Measurements from ENCODE around the gene SUPT6H. TPM values are rescaled to one million over a fixed set of nuclear protein-coding genes. Genes with fewer than 3 reads are reported as not detected.
A peak's percentile ranks its signal among the peaks of the same experiment; 100 is the strongest.
"Not testable (repeated sequence)": the region's sequence is repeated elsewhere in the genome, so short reads cannot be mapped to it uniquely, and the experiment has no call there.

SUPT6H gene
- total RNA-seq, 1 experiment from 2014 or later, result 15.1 TPM

GRCh38 chr17:28735913-28736769 lies 74.1 kb downstream of the SUPT6H start:
- not testable (repeated sequence) for DNase-seq (ENCODE audit: low read depth)

- DNase-seq (ENCODE audit: low read depth), result no peak
These were observed 75.3 kb downstream of the SUPT6H start for GRCh38 chr17:28737316-28737715.

GRCh38 chr17:28737770-28738679 lies 76.0 kb downstream of the SUPT6H start:
- no peak for DNase-seq (ENCODE audit: low read depth)

DNA sequence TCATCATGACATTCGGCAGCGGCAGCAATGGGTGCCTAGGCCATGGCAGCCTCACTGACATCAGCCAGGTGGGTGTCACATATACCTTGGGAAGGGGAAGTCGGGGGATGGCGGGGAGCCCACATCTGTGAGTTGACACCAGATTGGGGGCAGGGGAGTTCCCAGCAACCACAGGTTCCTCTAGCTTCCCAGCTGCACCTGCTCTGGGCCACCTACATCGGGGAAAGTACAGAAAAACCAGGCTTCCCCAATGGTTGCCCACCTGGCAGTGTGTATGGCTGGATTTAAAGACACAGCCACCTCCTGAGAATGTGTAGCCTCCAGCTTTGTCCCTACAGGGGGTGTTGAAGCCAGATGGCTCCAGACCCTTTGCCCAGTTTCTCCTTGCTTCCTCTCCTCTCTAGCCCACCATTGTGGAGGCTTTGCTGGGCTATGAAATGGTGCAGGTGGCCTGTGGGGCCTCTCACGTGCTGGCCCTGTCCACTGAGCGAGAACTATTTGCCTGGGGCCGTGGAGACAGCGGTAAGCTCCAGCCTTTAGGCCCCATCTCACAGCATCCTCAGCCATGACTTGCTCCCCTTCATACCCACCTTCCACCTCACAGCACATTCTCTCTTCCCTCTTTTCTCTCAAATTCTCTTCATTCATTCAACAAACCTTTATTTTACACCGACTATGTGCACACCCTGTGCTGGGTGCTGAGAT lies 76.8 kb downstream of the SUPT6H start:
- DNase-seq (ENCODE audit: low read depth), result no peak

- no peak for DNase-seq (ENCODE audit: low read depth)
These were observed 78.7 kb downstream of the SUPT6H start for GRCh38 chr17:28740406-28741357.

- DNase-seq (ENCODE audit: low read depth), result no peak
These were observed 79.6 kb downstream of the SUPT6H start for GRCh38 chr17:28741358-28742349.

DNA sequence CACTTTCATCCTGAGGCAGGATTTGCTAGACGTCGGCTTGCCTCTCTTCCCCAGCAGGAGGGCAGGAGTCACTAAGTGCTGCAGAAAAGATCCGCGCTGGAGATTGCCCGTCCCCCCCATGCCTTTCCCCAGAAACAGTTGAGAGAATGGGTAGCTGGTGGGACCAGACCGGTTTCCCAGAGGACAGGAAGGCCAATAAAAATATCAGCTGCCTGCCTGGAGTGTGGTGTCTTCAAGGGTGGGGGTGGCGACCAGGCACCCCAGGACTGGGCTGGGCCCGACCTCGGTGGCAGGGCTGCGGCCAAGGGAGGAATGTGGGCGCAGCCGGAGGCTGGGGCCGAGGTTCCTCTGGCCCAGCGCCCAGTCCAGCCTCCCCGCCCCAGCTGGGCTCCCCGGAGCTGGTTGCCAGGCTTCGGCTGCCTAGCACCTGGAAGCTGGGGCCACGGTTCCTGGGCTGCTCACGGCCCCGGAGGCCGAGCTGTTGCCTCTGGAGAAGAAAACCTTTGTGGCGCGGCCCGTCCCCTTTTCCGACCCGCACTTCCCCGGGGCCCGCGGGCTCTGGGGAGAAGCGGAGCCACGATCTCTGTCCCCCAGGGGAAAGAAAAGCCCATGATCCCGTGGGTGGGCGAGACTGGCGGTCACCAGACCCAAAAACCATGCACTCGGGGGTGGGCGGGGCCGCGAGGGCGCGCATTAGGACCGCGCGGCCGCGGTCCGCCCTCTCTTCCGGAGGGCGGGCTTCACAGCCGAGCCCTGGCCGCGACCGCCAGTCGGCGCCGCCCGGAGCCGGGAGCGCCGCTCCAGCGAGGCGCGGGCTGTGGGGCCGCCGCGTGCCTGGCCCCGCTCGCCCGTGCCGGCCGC lies 81.5 kb downstream of the SUPT6H start, which contains the start of gene TRAF4:
TRAF4 (plus strand) TSS at position 769 of the 861 bp plus-strand sequence. CDS start 102 bp downstream, outside the sequence.
- peak; percentile 89 for DNase-seq (ENCODE audit: low read depth)

GRCh38 chr17:28744104-28744971 lies 82.3 kb downstream of the SUPT6H start:
- peak; percentile 39 for DNase-seq (ENCODE audit: low read depth)

DNA sequence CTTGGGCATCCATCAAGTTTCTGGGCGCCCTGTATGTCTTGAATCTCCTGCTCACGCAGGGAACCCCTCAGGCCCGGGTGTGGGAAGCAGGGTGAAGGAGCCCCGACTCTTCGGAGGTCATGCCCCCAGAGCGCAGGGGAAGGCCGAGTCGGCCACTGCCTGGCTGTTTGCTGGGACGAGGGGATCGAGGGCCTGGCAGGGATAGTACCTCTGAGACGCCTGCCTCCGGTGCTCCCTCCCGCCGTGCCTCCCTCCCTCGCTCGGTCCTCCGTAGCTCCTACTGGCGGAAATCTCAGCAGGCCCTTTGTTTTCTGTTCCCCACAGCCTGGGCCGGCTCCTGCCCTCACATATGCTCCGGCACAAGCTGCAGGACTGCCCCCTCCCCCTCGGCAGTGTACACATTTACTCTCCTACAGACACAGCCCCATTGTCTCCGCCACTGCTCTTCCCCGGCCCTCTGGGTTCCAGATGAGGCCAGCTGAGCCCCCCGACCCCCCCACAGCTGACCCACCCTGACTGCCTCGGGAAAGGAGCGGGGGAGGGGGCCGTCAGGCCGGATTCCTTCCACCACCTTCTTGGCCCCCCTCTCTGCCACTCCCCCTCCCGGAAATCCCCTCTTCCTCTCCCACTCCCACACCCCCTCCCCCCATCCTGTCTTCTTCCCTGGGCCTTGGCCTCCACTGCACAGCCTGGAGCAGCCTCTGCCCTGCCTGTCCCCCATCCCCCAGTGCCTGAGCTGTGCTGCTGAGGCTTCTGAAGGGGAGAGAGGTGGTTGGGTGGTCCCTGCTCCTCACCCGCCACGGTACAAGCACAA lies 83.2 kb downstream of the SUPT6H start:
- peak; percentile 58 for DNase-seq (ENCODE audit: low read depth)

DNA sequence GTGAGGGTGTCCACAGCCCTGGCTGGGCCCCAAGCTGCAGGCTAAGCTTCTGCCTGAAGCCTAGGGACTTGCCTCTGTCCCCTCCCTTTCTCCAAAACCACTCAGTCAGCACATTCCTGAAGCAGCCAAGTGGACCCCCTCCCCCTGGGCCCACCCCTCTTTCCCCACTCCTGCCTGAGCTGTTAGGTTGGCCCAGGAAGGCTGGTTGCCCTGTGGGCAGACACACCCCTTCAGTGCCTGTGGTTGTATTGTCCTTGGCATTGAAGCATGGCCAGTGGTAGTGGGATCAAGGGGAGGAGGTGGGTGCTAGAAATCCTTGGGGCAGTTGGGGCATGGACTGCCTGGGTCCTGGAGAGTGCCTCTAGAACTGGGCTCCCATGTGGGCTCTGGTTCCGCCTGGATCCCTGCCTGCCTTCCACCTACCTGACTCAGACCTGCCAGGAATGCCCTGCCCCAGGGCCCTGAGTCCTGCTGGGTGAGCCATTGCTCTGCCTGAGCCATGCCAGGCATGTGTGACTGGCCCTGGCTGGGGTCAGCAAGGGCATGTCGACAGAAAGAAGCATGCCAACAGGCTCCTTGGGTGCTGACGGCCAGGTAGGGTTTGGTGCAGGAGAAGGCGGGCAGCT lies 83.9 kb downstream of the SUPT6H start:
- DNase-seq (ENCODE audit: low read depth), result peak; percentile 11

- DNase-seq (ENCODE audit: low read depth), result no peak
These were observed 84.6 kb downstream of the SUPT6H start for GRCh38 chr17:28746611-28747050.

GRCh38 chr17:28747051-28747691 lies 85.2 kb downstream of the SUPT6H start:
- no peak for DNase-seq (ENCODE audit: low read depth)

- DNase-seq (ENCODE audit: low read depth), result no peak
These were observed 86.1 kb downstream of the SUPT6H start for GRCh38 chr17:28747801-28748750.

- no peak for DNase-seq (ENCODE audit: low read depth)
These were observed 87.0 kb downstream of the SUPT6H start for GRCh38 chr17:28748852-28749515.

All from RPMI7951 (cell line).